Tibial nerve (tissue), 4 donors: Measurements from ENCODE around the gene NCAN.

Experiments
- CTCF ChIP-seq, 5 experiments: fragments of 200-600 bp in 3 of 5; fragments of 450-650 bp in 2 of 5; sonication (generic) in 3 of 5; IDR thresholded peaks; one replicate each; pipeline ENCODE4 v1.5.1; 2016 to 2019; ENCODE audit warnings: antibody characterized with exemption in 5 of 5, mild to moderate bottlenecking in 3 of 5, moderate library complexity in 2 of 5
- EP300 ChIP-seq, 2 donors: sonication (generic); formaldehyde crosslinking; IDR thresholded peaks; one replicate each; pipeline ENCODE4 v1.6.1; 2017; ENCODE audit warnings: antibody characterized with exemption in 2 of 2, mild to moderate bottlenecking in 1 of 2
- POLR2A ChIP-seq, 2 donors: fragments of 450-650 bp; IDR thresholded peaks; one replicate each; pipeline ENCODE4 v1.6.1; 2017; ENCODE audit warnings: antibody characterized with exemption in 2 of 2, mild to moderate bottlenecking in 2 of 2, moderate library complexity in 2 of 2

- TF ChIP-seq CTCF (IDR thresholded peaks at IDR 0.05): no peak
- TF ChIP-seq POLR2A (IDR thresholded peaks at IDR 0.05): no peak
- TF ChIP-seq EP300 (IDR thresholded peaks at IDR 0.05): no peak
Measured at GRCh38 chr19:19218911-19219310, 7.2 kb downstream of the NCAN start.
